HL-60/S4 treated with retinoic acid at 250 ng/mL for 4 days and 3 days (cell line): Measurements from ENCODE around the gene SVEP1.

Source experiments
- in situ Hi-C: fragments of 300-500 bp; cut with MboI; formaldehyde crosslinking; loops from 2 replicates; pipeline ENCODE4 v1.7.0; 2022; ENCODE audit warnings: low sequenced_read_pairs

Gene SVEP1

DNA sequence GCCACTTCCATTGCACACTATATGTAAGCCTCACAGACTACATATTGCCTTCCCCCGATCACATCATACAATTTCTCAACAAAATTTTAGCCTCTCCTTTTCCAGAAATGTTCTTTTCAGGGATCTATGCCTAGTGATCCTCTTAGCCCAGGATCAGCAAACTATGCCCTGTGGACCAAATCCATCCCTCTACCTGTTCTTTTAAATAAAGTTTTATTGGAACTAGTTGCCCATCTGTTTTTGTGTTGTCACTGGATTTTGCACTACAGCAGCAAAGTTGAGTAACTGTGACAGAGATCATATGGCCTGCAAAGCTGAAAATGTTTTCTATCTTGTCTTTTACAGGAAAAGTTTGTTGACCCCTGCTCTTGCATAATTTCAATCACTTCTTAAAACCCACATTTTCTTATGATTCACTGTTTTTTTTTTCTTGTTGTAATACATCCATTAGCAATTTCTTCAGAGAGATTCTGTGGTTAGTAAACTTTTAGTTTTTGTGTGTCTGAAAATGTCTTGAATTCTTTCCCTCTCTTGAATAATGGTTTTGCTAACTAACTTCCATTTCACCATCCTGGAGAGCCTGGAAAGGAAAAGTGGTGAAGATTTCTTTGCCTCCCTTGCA, 248.9 kb downstream of the SVEP1 start:
- in situ Hi-C loops, result no loop called here

DNA sequence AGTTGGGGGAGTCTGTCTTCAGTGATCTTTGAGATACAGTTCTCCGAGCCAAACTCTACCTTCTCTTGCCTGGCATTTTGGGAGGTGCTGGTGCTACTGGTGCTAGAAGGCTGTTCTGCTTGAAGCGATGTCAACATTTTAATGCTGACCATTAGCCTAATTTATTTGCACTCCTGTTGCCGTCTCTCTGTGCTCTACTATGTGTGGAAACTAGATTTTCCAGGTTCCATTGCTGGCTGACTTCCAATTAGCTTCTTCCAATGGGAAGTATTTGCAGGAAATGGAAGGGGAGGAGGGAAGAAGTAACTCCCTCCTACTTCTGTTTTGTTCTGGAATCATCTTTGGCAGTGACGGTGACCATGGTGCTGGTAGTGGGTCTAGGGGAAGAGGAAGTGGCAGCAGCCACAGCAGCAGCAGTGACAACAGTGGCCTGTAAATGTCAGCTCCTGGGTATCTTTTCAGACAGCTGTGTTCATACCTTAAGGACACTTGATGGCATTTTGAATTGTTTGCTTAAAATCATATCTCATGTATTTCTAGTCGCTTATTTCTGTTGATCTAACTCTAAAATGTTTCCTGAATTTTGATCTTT, 249.8 kb downstream of the SVEP1 start:
- in situ Hi-C loops, result no loop called here

DNA sequence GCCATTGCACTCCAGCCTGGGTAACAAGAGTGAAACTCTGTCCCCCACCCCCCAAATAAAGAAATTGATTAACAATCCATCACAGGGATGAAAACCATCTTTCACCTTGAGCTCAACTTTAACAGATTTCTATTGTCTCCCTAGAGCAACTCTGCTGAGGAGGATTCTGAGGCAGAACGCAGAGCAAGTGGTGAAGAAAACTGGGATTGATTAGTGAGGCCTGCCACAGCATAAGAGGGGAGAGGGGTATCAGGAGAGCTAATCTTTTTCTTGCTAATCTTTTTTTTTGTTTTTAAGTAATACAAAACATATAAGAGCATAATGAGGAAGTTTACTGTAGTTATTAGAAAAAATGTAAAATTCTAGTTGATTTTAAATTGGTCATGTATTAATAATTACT, 250.8 kb downstream of the SVEP1 start:
- in situ Hi-C loops, result no loop called here

DNA sequence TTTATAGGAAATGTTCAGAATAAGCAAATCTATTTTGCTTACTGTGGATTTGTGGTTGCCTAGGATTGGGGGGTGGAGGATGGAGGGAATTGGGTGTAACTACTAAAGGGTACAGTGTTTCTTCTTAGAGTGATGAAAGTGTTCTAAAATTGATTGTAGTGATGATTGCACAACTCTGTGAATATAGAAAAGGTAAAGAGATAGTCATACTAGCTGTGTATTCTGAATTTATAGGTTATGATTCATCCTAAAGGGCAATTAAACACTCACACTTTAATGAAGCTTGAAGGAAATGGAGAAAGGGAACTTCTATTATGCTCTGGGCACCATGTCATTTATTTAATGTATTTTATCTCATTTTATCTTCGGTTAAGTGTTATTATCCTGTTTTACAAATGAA, 251.8 kb downstream of the SVEP1 start:
- in situ Hi-C loops, result no loop called here

DNA sequence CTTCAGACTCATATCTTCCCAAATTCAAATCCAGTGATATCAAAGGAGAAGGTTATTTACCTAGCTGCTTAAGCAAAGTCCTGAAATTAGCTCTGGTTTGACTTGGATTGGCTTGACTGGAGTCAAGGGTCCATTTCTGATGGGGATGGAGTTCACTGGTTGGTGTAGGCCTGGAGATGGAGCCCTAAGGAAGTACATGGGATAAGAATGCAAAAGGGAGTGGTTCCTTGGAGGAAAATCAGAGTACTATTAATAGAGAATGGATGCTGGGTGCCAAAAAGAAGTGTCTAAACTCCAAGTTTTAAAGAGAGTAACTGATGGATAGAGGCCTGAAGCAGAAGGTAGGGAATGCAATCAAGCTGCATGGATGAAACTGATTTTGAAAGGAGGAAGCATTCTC, 255.7 kb downstream of the SVEP1 start:
- in situ Hi-C loops, result no loop called here

DNA sequence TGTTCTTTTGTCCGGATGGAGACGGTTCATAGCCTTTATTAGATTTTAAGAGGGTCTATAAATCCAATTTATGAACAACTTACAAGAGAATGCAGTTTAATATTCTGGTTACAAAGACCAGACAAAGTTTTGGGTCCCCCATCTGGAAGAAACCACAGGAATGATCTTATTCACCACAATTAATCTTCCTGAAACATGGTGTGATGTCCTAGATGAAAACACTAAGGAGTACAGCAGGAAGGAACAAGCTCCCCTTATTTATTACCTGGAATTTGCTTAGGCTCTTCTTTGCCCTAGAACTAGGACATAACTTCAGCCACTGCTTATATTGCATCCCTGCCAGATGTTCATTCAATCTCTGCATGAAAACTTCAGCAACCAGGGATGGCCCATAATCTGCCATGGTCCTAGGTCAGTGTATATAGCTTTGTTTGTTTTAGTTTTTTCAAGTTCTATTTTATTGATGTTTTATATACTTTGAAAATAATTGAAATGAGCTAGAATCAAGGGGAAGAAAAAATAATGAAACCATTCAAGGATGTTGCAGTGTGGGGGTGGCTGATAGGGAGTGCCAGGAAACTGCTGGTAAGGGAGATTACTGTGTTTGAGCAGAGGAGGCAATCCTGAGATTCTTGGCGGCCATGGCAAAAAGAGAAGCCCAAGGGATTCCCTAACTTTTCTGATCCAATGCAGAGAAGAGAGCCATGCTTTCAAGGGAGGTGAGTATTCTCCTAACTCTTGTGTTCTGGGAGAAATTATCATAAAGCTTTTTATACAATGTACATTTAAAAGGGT, 258.7 kb downstream of the SVEP1 start:
- in situ Hi-C loops, result no loop called here

DNA sequence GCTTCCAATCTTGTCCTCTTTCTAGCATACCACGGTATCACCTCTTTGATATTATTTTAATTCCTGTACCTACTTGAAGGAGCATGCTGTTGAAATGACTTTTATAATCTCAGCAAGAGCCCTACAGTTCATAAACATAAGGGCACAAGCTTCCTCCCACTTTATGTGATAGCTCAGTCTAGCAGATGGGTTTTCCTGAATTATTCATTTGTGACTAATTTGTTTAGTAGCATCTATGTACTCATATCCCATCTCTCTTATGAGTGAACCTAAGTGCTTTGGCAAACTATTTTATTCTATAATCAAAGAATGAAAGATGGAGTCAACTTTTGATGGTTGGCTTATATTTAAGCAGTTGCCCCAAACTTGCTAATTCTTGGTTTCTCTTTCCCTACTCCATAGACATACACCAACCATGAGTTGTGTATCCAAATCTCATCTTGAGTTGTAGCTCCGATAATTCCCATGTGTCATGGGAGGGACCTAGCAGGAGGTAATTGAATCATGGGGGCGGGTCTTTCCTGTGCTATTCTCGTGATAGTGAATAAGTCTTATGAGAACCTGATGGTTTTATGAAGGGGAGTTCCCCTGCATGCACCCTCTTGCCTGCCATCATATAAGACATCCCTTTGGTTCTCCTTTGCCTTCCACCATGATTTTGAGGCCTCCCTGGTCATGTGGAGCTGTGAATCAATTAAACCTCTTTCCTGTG, 259.6 kb downstream of the SVEP1 start:
- in situ Hi-C loops, result no loop called here

DNA sequence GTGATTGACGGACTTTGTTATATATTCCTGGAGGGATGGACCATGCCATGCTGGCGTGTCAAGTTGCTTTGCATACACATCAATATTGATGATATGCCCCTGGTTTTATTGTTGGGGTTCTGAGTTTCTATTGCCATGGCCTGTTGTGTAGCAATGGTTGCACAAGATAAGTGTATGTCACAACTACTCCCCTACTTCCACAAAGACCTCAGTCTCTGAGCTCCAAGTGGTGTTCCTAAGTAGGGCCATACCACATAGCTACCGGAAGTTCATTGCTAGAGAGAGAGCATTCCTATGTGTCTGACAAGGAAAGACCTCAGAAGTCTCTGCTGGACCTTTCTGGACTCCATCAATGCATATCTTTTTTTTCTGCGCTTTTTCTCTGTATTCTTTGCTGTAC, 261.6 kb downstream of the SVEP1 start:
- in situ Hi-C loops, result no loop called here

DNA sequence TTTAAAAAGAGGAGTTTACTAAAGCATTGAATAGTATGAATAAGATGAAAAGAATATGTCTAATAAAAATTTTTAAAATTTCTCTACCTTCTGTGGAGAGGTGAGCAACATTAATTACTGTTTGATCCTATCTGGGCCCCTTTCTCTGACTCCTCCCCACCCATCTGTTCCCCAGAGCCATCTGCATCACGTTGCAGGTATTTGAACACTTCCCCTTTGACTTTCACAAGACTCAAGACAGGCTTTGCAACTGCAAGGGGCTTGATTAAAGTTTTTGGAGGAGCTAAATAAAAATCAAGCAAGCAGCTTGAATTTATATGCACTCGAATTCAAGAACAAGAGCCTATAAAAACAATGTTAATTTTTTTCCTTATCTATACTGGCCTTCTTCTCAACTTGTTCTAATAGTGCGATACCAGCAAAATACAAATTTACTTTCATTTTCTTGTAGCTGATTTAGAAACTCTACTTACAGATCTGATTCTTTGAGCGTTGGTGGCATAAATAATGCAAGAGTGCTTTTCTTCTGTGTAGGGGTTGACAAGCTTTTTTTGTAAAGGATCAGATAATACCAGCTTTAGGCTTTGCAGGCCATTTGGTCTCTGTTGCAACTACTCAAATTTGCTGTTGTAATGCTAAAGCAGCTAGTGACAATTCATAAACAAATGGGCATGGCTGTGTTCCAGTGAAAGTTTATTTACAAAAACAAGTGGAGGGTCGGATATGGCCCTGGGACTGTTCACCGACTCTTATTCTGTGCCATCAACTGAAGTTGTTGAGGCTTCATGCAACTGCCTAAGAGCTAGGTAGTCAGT, 263.1 kb downstream of the SVEP1 start:
- in situ Hi-C loops, result no loop called here
